ENCODE measurements around the gene SLC28A3. TPM values are rescaled to one million over a fixed set of nuclear protein-coding genes. Genes with fewer than 3 reads are reported as not detected.

SLC28A3 gene
- total RNA-seq, 1 experiment from 2014 or later: not detected

- CTCF ChIA-PET: interaction anchor here (0.7 to 0.8 kb wide), 2 partner anchors 65 to 72 kb away, joined by 3 to 4 read pairs; no protein-coding TSS in a partner anchor
- DNase-seq (ENCODE audit: low spot score) (no peak), ATAC-seq (no peak)
- Mint-ChIP-seq H3K9me3 (peaks cover 12% of the 10 kb centered on the region), H3K27ac (no peak overlapping the region; the same call in 1 of the 2 replicates), H3K4me1 (peaks cover 4% of the 10 kb centered on the region), H3K36me3 (peaks cover 8% of the 10 kb centered on the region; the same call in 1 of the 2 replicates), H3K4me3 (no peak overlapping the region), H3K27me3 (ENCODE audit: low read depth) (no peaks in the 10 kb centered on the region)
- POLR2A ChIA-PET: no interaction called here
- TF ChIP-seq FOXK1 (CRISPR knock-in tag; IDR thresholded peaks at IDR 0.05) (no peak), ZBTB43 (CRISPR knock-in tag; IDR thresholded peaks at IDR 0.05) (no peak), NFATC4 (CRISPR knock-in tag; IDR thresholded peaks at IDR 0.05) (no peak), KAT7 (CRISPR knock-in tag; IDR thresholded peaks at IDR 0.05; ENCODE audit: borderline replicate concordance) (no peak), CREB1 (CRISPR knock-in tag; IDR thresholded peaks at IDR 0.05) (no peak), GRHL2 (CRISPR knock-in tag; IDR thresholded peaks at IDR 0.05; ENCODE audit: insufficient replicate concordance, severe bottlenecking) (no peak), ESRRA (CRISPR knock-in tag; IDR thresholded peaks at IDR 0.05; ENCODE audit: borderline replicate concordance) (no peak)
- TF ChIP-seq, protein P1, sequence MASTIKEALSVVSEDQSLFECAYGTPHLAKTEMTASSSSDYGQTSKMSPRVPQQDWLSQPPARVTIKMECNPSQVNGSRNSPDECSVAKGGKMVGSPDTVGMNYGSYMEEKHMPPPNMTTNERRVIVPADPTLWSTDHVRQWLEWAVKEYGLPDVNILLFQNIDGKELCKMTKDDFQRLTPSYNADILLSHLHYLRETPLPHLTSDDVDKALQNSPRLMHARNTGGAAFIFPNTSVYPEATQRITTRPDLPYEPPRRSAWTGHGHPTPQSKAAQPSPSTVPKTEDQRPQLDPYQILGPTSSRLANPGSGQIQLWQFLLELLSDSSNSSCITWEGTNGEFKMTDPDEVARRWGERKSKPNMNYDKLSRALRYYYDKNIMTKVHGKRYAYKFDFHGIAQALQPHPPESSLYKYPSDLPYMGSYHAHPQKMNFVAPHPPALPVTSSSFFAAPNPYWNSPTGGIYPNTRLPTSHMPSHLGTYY (CRISPR knock-in tag; IDR thresholded peaks at IDR 0.05): no peak
Measured at GRCh38 chr9:84325347-84325973, 15.1 kb downstream of the SLC28A3 start.

DNA sequence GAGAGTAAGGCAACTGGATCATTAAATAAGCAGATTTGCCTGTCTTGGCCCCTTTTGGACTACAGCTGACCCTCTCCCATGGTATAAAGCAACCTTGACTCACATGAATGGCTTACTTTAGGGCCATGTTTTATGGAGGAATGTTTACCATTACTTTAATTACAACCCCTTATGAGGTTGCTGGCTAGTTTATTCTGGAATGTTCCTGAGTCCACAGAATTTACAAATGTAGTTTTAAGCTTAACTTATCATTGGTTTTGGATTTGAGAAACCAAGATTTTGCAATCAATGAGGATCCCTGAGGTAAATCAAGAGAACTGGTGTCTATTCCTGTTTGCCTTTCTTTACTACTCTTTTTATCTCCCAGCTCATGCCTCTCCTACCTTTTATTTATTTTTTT lies 15.7 kb downstream of the SLC28A3 start:
- H3K4me1 Mint-ChIP-seq: peaks cover 4% of the 10 kb centered on the region
- peaks cover 12% of the 10 kb centered on the region for H3K9me3 Mint-ChIP-seq
- no peaks in the 10 kb centered on the region for H3K27me3 Mint-ChIP-seq (ENCODE audit: low read depth)
- peaks cover 8% of the 10 kb centered on the region; the same call in 1 of the 2 replicates for H3K36me3 Mint-ChIP-seq
- ChIA-PET CTCF (no interaction called here), POLR2A (no interaction called here)
- DNase-seq (ENCODE audit: low spot score) (no peak), ATAC-seq (no peak)
- no peak overlapping the region for H3K27ac Mint-ChIP-seq
- no peak overlapping the region for H3K4me3 Mint-ChIP-seq
- TF ChIP-seq, protein P2, sequence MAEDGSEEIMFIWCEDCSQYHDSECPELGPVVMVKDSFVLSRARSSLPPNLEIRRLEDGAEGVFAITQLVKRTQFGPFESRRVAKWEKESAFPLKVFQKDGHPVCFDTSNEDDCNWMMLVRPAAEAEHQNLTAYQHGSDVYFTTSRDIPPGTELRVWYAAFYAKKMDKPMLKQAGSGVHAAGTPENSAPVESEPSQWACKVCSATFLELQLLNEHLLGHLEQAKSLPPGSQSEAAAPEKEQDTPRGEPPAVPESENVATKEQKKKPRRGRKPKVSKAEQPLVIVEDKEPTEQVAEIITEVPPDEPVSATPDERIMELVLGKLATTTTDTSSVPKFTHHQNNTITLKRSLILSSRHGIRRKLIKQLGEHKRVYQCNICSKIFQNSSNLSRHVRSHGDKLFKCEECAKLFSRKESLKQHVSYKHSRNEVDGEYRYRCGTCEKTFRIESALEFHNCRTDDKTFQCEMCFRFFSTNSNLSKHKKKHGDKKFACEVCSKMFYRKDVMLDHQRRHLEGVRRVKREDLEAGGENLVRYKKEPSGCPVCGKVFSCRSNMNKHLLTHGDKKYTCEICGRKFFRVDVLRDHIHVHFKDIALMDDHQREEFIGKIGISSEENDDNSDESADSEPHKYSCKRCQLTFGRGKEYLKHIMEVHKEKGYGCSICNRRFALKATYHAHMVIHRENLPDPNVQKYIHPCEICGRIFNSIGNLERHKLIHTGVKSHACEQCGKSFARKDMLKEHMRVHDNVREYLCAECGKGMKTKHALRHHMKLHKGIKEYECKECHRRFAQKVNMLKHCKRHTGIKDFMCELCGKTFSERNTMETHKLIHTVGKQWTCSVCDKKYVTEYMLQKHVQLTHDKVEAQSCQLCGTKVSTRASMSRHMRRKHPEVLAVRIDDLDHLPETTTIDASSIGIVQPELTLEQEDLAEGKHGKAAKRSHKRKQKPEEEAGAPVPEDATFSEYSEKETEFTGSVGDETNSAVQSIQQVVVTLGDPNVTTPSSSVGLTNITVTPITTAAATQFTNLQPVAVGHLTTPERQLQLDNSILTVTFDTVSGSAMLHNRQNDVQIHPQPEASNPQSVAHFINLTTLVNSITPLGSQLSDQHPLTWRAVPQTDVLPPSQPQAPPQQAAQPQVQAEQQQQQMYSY (CRISPR knock-in tag; IDR thresholded peaks at IDR 0.05): no peak
- no peak for TF ChIP-seq FOXJ3 (CRISPR knock-in tag; IDR thresholded peaks at IDR 0.05; ENCODE audit: borderline replicate concordance)
- TF ChIP-seq TEAD1 (CRISPR knock-in tag; IDR thresholded peaks at IDR 0.05): no peak
- TF ChIP-seq, protein P3, sequence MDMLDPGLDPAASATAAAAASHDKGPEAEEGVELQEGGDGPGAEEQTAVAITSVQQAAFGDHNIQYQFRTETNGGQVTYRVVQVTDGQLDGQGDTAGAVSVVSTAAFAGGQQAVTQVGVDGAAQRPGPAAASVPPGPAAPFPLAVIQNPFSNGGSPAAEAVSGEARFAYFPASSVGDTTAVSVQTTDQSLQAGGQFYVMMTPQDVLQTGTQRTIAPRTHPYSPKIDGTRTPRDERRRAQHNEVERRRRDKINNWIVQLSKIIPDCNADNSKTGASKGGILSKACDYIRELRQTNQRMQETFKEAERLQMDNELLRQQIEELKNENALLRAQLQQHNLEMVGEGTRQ (CRISPR knock-in tag; IDR thresholded peaks at IDR 0.05): no peak
- no peak for TF ChIP-seq ZNF263 (CRISPR knock-in tag; IDR thresholded peaks at IDR 0.05; ENCODE audit: low read depth)
- TF ChIP-seq STAT6 (CRISPR knock-in tag; conservative IDR thresholded peaks at IDR 0.05; ENCODE audit: low read depth): no peak
- TF ChIP-seq AR (CRISPR knock-in tag; IDR thresholded peaks at IDR 0.05): no peak
- TF ChIP-seq, protein P4, sequence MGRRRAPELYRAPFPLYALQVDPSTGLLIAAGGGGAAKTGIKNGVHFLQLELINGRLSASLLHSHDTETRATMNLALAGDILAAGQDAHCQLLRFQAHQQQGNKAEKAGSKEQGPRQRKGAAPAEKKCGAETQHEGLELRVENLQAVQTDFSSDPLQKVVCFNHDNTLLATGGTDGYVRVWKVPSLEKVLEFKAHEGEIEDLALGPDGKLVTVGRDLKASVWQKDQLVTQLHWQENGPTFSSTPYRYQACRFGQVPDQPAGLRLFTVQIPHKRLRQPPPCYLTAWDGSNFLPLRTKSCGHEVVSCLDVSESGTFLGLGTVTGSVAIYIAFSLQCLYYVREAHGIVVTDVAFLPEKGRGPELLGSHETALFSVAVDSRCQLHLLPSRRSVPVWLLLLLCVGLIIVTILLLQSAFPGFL (CRISPR knock-in tag; IDR thresholded peaks at IDR 0.05; ENCODE audit: borderline replicate concordance): no peak
- TF ChIP-seq TEAD4 (CRISPR knock-in tag; IDR thresholded peaks at IDR 0.05): no peak
- TF ChIP-seq, protein P1 (CRISPR knock-in tag; IDR thresholded peaks at IDR 0.05): no peak
- no peak for TF ChIP-seq JAZF1 (CRISPR knock-in tag; IDR thresholded peaks at IDR 0.05)

All from WTC11 (cell line).